Uterine smooth muscle cell (primary cell): Measurements from ENCODE around the gene NEK1. TPM values are rescaled to one million over a fixed set of nuclear protein-coding genes. Genes with fewer than 3 reads are reported as not detected.

Experiments used
- total RNA-seq: library from RNA; depleted of rRNA; stranded (reverse); fragments of >200 nt; gene quantifications from 2 replicates; pipeline ENCODE4 v1.2.3, GENCODE V29; 2014

Gene NEK1, protein sequence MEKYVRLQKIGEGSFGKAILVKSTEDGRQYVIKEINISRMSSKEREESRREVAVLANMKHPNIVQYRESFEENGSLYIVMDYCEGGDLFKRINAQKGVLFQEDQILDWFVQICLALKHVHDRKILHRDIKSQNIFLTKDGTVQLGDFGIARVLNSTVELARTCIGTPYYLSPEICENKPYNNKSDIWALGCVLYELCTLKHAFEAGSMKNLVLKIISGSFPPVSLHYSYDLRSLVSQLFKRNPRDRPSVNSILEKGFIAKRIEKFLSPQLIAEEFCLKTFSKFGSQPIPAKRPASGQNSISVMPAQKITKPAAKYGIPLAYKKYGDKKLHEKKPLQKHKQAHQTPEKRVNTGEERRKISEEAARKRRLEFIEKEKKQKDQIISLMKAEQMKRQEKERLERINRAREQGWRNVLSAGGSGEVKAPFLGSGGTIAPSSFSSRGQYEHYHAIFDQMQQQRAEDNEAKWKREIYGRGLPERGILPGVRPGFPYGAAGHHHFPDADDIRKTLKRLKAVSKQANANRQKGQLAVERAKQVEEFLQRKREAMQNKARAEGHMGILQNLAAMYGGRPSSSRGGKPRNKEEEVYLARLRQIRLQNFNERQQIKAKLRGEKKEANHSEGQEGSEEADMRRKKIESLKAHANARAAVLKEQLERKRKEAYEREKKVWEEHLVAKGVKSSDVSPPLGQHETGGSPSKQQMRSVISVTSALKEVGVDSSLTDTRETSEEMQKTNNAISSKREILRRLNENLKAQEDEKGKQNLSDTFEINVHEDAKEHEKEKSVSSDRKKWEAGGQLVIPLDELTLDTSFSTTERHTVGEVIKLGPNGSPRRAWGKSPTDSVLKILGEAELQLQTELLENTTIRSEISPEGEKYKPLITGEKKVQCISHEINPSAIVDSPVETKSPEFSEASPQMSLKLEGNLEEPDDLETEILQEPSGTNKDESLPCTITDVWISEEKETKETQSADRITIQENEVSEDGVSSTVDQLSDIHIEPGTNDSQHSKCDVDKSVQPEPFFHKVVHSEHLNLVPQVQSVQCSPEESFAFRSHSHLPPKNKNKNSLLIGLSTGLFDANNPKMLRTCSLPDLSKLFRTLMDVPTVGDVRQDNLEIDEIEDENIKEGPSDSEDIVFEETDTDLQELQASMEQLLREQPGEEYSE (N-terminal part only)
- total RNA-seq, result 13.6 and 15.5 TPM in 2 replicates

GRCh38 chr4:169611991-169612870 is at the start of gene NEK1:
Gene NEK1 (minus strand): TSS chr4:169612583. CDS start chr4:169602630, 9,953 bp downstream.

DNA sequence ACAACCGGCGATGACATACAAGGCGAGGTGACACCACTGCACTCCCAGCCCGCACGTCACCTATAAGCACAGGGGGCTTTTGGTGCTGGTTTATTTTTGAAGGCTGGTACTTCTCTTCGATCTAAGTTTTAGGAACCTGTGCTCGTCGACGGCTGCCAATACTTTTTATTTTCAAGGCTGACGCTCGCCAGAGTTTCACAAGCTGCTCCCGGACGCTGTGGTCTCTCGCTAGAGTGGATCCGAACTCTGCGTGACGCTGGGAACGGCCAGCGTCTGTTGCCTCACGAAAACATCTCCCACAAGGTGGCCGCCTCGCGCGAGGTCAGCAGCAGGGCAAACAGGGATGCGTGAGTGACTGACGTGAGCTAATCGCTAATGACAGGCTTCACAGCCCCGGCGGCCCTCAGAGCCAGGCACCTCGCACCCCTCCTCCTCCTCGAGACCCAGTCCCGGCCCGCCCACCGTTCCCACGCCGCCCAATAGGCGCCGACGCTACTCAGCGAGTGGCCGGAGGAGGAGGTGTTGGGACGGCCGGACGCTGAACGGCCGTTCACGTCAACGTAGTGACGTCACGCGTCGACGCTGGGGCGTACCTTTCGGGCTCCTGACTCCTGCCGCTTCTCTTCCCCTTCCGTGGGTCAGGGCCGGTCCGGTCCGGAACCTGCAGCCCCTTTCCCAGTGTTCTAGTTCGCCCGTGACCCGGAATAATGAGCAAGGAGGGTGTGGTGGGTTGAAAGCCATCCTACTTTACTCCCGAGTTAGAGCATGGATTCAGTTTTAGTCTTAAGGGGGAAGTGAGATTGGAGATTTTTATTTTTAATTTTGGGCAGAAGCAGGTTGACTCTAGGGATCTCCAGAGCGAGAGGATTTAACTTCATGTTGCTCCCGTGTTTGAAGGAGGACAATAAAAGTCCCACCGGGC is 7.8 kb upstream of the NEK1 start, which contains the start of gene CLCN3:
TSS of gene CLCN3 (plus strand) at position 621 of the 922 bp plus-strand sequence. CDS start 15,351 bp downstream, outside the sequence.

Other genes starting within 250 kb of the NEK1 start
- 87.7 and 95.8 TPM in 2 replicates for gene CLCN3, start 8.0 kb upstream of the NEK1 start, total RNA-seq
- 33.6 and 56.3 TPM in 2 replicates for gene HPF1, start 145.4 kb upstream of the NEK1 start, total RNA-seq